ENCODE data around the gene GATAD2A.

GATAD2A gene

GRCh38 chr19:19534556-19535265, 129.2 kb downstream of the GATAD2A start:
- DNase-seq = no peak

GRCh38 chr19:19535311-19536191, 130.1 kb downstream of the GATAD2A start:
- no peak for DNase-seq

DNA sequence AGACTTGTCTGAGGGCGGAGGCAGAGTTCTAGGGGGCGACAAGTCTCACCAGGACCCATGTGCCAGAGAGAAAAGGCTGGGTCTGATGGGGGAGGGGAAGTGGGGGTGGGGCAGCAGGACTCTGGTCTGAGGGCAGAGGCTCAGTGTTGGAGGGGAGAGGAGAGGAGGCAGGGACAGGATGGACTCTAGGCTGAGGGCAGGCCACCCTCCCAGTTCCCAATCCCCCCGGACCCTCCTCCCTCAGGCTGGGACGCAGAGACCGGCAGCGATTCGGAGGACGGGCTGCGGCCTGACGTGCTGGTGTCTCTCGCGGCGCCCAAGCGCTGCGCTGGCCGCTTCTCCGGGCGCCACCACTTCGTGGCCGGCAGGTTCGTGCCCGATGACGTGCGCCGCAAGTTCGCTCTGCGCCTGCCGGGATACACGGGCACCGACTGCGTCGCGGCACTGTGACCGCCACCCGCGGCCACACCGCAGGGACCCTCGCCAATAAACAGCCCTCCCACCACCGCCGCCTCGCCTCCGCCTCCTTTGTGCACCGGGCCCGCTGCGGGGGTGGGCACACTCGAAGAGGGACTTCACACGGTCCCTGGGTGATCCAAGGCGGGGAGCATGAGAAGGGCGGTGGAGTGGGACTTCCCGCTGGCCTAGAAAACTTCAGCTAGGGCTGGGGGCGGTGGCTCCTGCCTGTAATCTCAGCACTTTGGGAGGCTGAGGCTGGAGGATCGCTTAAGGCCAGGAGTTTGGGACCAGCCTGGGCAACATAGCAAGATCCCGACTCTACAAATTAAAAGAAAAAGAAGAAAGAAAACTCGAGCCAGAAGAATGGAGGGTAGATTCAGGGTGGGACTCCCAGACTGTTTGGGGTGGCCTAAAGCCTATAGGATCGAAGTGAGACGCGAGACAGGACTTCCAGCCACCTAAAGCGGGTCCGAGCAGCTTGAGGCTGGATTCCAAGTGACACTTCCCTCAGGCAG, 131.9 kb downstream of the GATAD2A start:
- DNase-seq = no peak

DNA sequence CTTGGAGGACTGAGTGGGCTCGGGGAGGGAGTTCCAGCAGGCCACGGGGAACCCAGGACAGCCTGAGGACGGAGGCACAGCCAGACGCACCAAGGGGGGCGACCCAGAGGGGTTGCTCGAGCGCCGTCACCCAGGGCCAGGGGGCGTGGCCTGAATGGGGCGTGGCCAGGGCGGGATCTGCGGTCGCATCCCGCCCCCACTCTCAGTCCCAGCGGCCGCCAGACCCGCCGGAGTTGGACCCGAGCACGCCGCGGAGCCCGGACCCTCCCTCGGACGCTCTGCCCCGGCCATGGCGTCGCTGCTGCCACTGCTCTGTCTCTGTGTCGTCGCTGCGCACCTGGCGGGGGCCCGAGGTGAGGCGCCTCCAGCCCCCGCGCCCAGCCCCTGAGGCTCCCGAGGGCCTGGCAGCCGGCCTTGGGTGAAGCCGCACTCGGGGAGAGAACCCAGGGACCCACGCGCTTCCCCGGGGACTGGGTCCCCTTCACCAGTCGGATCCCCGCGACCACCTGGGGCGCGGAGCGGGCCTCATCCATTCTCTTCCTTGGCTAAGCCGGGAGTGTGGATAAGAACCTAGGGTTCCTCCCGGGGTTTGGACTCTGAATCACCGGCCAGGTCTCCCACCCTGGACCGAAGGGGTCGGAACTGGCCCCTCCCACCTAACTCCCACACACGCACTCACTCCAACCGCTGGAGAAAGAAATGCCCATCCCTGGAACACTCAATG, 132.7 kb downstream of the GATAD2A start, which contains the start of gene CILP2:
Gene CILP2 (plus strand): TSS at position 205 of the 724 bp plus-strand sequence. CDS start 85 bp downstream, at position 290.
- no peak for DNase-seq

DNA sequence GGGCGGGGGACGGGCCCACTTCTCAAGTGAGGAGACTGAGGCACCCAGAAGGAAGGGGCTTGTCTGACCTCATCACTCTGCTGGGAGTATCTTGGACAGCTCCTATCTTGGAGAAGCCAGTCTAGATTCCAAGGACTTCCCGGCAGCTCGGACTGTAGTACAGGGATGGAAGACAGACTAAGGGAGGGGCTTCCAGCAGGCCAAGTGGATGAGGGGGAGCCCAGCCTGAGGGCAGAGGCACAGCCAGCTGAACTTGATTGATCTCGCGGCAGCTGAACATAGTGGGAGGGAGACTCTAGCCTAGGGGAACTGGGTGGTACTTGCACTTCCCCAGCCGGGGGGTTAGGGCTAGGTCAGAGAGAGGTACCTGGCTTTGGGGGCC, 133.3 kb downstream of the GATAD2A start:
- DNase-seq = no peak

- DNase-seq = no peak
Measured at GRCh38 chr19:19539698-19540063, 134.2 kb downstream of the GATAD2A start.

DNA sequence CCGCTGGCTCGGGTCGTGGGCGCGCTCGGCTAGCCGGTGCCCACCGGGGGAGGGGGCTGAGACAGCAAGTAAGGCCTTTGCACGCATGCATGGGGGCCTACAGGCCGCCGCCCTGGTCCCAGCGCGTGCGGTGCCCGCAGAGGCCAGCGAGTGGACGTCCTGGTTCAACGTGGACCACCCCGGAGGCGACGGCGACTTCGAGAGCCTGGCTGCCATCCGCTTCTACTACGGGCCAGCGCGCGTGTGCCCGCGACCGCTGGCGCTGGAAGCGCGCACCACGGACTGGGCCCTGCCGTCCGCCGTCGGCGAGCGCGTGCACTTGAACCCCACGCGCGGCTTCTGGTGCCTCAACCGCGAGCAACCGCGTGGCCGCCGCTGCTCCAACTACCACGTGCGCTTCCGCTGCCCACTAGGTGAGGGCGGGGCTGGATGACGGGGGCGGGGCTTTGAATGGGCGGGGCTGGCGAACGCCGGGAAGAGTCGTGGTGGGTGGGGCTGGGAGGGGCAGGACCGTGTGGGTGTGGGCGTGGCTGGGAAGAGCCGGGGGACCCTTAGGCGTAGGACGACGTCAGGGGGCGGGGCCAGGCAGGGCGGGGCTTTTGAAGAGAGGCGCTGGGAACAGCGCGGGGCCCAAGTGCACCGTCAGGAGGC, 134.7 kb downstream of the GATAD2A start:
- no peak for DNase-seq

- DNase-seq = no peak
Measured at GRCh38 chr19:19540715-19541515, 135.4 kb downstream of the GATAD2A start.

GRCh38 chr19:19541616-19542015, 136.1 kb downstream of the GATAD2A start:
- DNase-seq = no peak

DNA sequence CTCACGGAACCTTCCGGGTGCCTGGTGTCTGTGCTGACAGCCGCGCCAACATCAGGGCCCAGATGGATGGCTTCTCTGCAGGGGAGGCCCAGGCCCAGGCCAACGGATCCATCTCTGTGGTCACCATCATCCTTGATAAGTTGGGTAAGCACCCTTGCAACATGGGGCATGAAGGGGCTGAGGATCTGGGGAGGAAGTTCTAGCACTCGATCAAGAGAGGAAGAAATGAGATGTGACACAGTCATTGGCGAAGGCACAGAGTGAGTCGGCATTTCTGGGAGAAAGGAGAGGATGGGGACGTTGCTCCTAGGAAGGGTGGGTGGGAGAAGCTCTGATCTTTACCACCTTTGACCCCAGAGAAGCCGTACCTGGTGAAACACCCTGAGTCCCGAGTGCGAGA, 137.0 kb downstream of the GATAD2A start:
- DNase-seq = peak; percentile 77 to 82

- no peak for DNase-seq
Measured at GRCh38 chr19:19543101-19543500, 137.6 kb downstream of the GATAD2A start.

- DNase-seq = no peak
Measured at GRCh38 chr19:19543640-19544039, 138.2 kb downstream of the GATAD2A start.

DNA sequence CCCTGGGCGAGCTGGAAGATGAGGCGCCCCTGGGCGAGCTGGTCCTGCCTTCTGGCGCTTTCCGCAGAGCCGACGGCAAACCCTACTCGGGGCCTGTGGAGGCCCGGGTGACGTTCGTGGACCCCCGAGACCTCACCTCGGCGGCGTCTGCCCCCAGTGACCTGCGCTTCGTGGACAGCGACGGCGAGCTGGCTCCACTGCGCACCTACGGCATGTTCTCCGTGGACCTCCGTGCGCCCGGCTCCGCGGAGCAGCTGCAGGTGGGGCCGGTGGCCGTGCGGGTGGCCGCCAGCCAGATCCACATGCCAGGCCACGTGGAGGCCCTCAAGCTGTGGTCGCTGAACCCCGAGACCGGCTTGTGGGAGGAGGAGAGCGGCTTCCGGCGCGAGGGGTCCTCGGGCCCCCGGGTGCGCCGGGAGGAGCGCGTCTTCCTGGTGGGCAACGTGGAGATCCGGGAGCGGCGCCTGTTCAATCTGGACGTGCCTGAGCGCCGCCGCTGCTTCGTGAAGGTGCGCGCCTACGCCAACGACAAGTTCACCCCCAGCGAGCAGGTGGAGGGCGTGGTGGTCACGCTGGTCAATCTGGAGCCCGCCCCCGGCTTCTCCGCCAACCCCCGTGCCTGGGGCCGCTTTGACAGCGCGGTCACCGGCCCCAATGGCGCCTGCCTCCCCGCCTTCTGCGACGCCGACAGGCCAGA, 138.9 kb downstream of the GATAD2A start:
- DNase-seq = no peak

DNA sequence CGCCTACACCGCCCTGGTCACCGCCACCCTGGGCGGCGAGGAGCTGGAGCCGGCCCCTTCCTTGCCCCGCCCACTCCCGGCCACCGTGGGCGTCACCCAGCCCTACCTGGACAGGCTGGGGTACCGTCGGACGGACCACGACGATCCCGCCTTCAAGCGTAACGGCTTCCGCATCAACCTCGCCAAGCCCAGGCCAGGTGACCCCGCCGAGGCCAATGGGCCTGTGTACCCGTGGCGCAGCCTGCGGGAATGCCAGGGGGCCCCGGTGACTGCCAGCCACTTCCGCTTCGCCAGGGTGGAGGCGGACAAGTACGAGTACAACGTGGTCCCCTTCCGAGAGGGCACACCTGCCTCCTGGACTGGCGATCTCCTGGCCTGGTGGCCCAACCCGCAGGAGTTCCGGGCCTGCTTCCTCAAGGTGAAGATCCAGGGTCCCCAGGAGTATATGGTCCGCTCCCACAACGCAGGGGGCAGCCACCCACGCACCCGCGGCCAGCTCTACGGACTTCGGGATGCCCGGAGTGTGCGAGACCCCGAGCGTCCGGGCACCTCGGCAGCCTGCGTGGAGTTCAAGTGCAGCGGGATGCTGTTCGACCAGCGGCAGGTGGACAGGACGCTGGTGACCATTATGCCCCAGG, 139.6 kb downstream of the GATAD2A start:
- DNase-seq = no peak

DNA sequence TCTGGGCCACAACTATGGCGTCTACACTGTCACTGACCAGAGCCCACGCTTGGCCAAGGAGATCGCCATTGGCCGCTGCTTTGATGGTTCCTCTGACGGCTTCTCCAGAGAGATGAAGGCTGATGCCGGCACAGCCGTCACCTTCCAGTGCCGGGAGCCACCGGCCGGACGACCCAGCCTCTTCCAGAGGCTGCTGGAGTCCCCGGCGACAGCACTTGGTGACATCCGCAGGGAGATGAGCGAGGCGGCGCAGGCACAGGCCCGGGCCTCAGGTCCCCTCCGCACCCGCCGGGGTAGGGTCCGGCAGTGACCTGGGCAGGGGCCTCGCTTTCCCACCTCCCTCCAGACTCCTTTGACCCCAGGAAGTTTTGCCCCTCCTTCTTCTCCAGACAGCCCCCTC, 140.2 kb downstream of the GATAD2A start:
- no peak for DNase-seq

- no peak for DNase-seq
Measured at GRCh38 chr19:19546751-19547162, 141.3 kb downstream of the GATAD2A start.

DNA sequence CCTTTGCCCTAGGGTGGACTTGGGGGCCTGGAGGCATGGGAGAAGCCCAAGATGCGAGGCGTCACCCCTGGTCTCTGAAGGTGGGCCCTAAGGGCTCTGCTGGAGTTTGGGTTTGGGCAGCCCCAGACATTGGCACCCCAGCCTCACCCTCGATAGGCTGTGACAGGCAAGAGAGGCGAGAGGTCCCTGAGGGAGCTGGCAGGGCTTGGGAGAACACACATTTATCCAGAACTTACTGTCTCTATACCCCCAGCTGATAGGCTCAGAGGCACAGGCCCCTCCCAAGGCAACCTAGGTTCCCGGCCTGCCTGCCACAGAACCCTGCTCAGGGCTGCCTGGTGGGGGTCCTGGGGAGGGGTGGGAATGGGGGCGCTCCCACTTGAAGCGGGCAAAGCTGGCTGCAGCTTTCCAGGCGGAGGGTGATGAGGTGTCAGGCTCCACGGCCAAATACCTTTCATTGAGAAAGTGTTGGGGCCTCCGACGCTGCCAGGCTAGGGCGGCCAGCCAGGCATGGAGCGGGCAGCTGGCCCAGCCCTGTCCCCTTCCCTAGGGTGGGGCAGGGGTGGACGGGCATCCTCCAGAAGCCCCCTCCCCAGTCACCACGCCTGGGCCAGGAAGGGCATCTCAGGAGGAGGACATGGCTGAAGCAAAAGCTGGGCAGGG, 142.3 kb downstream of the GATAD2A start:
- no peak for DNase-seq

GRCh38 chr19:19548915-19549759, 143.7 kb downstream of the GATAD2A start:
- peak; percentile 44 to 55 for DNase-seq

Measured in AML-193 (cell line).